H1 (cell line): ENCODE data around the gene ADGRL4.

Experiments used
- EZH2 ChIP-seq: fragments of 200-600 bp; sonication (generic); IDR thresholded peaks from 2 replicates; pipeline ENCODE4 v1.7.1; 2012; ENCODE audit warnings: low read depth, mild to moderate bottlenecking, moderate library complexity, low read length, inconsistent platforms; ENCODE audit not compliant: severe bottlenecking
- JUND ChIP-seq: IDR thresholded peaks from 2 replicates; pipeline ENCODE4 v1.6.1; 2011; ENCODE audit warnings: mild to moderate bottlenecking, improper control_type of control experiment, low read length
- PHF8 ChIP-seq: fragments of 200-600 bp; sonication (generic); conservative IDR thresholded peaks from 2 replicates; pipeline ENCODE4 v1.7.1; 2012; ENCODE audit warnings: low read depth, mild to moderate bottlenecking, inconsistent platforms, low read length, moderate library complexity
- POLR2A ChIP-seq, 2 experiments: IDR thresholded peaks; 1 replicate in 1 of 2; 2 replicates in 1 of 2; pipeline ENCODE4 v1.6.1; 2011; ENCODE audit warnings: low read depth in 2 of 2, low read length in 2 of 2, mild to moderate bottlenecking in 2 of 2; ENCODE audit errors: control extremely low read depth in 1 of 2
- RAD21 ChIP-seq, 2 experiments: IDR thresholded peaks in 1 of 2; conservative IDR thresholded peaks in 1 of 2; 2 replicates each; pipeline ENCODE4 v1.6.1; 2011; ENCODE audit warnings: low read depth in 2 of 2, low read length in 2 of 2, improper control_type of control experiment in 1 of 2, inconsistent platforms in 1 of 2, mild to moderate bottlenecking in 1 of 2, moderate library complexity in 1 of 2
- TF ChIP-seq, protein P1 (sequence below): IDR thresholded peaks from 2 replicates; pipeline ENCODE4 v1.6.1; 2011; ENCODE audit warnings: low read depth, mild to moderate bottlenecking, low read length; ENCODE audit not compliant: insufficient read depth

GRCh38 chr1:78887458-78887857 is 119.1 kb downstream of the ADGRL4 start:
- no peak for TF ChIP-seq POLR2A (IDR thresholded peaks at IDR 0.05; ENCODE audit: control extremely low read depth in 1 of 2, low read depth in 2 of 2, low read length in 2 of 2)
- no peak for TF ChIP-seq EZH2
- TF ChIP-seq, protein P1, sequence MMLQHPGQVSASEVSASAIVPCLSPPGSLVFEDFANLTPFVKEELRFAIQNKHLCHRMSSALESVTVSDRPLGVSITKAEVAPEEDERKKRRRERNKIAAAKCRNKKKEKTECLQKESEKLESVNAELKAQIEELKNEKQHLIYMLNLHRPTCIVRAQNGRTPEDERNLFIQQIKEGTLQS: no peak
- no peak for TF ChIP-seq RAD21 (IDR thresholded peaks at IDR 0.05 in 1 of 2, conservative IDR thresholded peaks at IDR 0.05 in 1 of 2; ENCODE audit: low read depth in 2 of 2, low read length in 2 of 2)
- no peak for TF ChIP-seq JUND
- TF ChIP-seq PHF8: no peak
